A549 (cell line): Measurements from ENCODE around the gene PLA2G2C. TPM values are rescaled to one million over a fixed set of nuclear protein-coding genes. Genes with fewer than 3 reads are reported as not detected.

Source experiments
- ATAC-seq, 2 experiments: fragments of 200-7000 bp in 1 of 2; fragments of >200 bp in 1 of 2; cut with Nextera tagmentation in 1 of 2; cut with Tn5 transposase in 1 of 2; 3 replicates each; pipeline versions ENCODE4 v1.8.0 to v1.9.1; 2018 to 2020; ENCODE audit warnings: mild to moderate bottlenecking in 1 of 2, moderate library complexity in 1 of 2
- CTCF ChIA-PET: fragments of 300-600 bp; sonication (Branson Sonifier 250); formaldehyde crosslinking; extraction: SDS; loops from one replicate; lab custom pipeline; 2021; ENCODE audit warnings: antibody characterized with exemption, inconsistent platforms; lab: Yijun Ruan, JAX
- POLR2A ChIA-PET: fragments of 350-600 bp; formaldehyde crosslinking; extraction: SDS; loops from one replicate; lab custom pipeline; 2021; ENCODE audit warnings: antibody characterized with exemption, inconsistent platforms; lab: Yijun Ruan, JAX
- DNase-seq, 2 experiments: peaks; one replicate each; pipeline versions ENCODE4 v3.0.0 to v3.0.0-alpha.2; 2011 to 2016; ENCODE audit warnings: low read depth in 1 of 2, low spot score in 1 of 2
- FAIRE-seq: peaks from 2 replicates; lab custom pipeline; 2011; peaks lifted over from hg19 to GRCh38; lab: Jason Lieb, UNC
- H3K27ac ChIP-seq, 2 experiments: fragments of >200 bp; sonication (Bioruptor Twin); formaldehyde crosslinking; 3 replicates each; pipeline ENCODE4 v1.5.1; 2016 to 2017
- H3K4me1 ChIP-seq: fragments of >200 bp; sonication (Bioruptor Twin); formaldehyde crosslinking; 3 replicates; pipeline ENCODE4 v1.6.1; 2016
- H3K4me2 ChIP-seq: fragments of >200 bp; sonication (Bioruptor Twin); formaldehyde crosslinking; 3 replicates; pipeline ENCODE4 v1.6.1; 2016
- H3K4me3 ChIP-seq: fragments of >200 bp; sonication (Bioruptor Twin); formaldehyde crosslinking; 3 replicates; pipeline ENCODE4 v1.5.1; 2016
- H3K9me3 ChIP-seq: fragments of >200 bp; sonication (Bioruptor Twin); formaldehyde crosslinking; 3 replicates; pipeline ENCODE4 v1.6.1; 2016
- BCL3 ChIP-seq: fragments of >200 bp; sonication (Bioruptor Twin); formaldehyde crosslinking; IDR thresholded peaks from 3 replicates; pipeline ENCODE4 v1.6.1; 2016
- BHLHE40 ChIP-seq: IDR thresholded peaks from 2 replicates; pipeline ENCODE4 v1.6.1; 2012; ENCODE audit warnings: low read depth, low read length, inconsistent platforms
- CHD4 ChIP-seq: fragments of 200-600 bp; sonication (generic); IDR thresholded peaks from 2 replicates; pipeline ENCODE4 v1.6.1; 2016; ENCODE audit warnings: antibody characterized with exemption, mild to moderate bottlenecking, borderline replicate concordance
- EHF ChIP-seq: fragments of 250-450 bp; sonication (Bioruptor Pico); IDR thresholded peaks from 2 replicates; pipeline ENCODE4 v1.5.0; 2020; ENCODE audit warnings: mild to moderate bottlenecking
- EHMT2 ChIP-seq: fragments of 200-600 bp; sonication (generic); IDR thresholded peaks from 2 replicates; pipeline ENCODE4 v1.6.1; 2016; ENCODE audit warnings: antibody characterized with exemption, low read depth, mild to moderate bottlenecking, moderate library complexity
- FOSB ChIP-seq: fragments of 250-450 bp; sonication (Bioruptor Pico); IDR thresholded peaks from 2 replicates; pipeline ENCODE4 v1.5.0; 2020; ENCODE audit warnings: mild to moderate bottlenecking, moderate library complexity
- JUNB ChIP-seq: fragments of >200 bp; sonication (Bioruptor Twin); formaldehyde crosslinking; IDR thresholded peaks from 2 replicates; pipeline ENCODE4 v1.6.1; 2016
- MAZ ChIP-seq: fragments of 150-350 bp; IDR thresholded peaks from 2 replicates; pipeline ENCODE4 v1.6.1; 2014; ENCODE audit warnings: antibody characterized with exemption, low read depth, low read length, borderline replicate concordance
- NPAS2 ChIP-seq: fragments of 250-450 bp; sonication (Bioruptor Pico); IDR thresholded peaks from 2 replicates; pipeline ENCODE4 v1.8.0; 2022; ENCODE audit warnings: mild to moderate bottlenecking, moderate library complexity, borderline replicate concordance
- PHF8 ChIP-seq: fragments of 200-600 bp; sonication (generic); IDR thresholded peaks from 2 replicates; pipeline ENCODE4 v1.6.1; 2016; ENCODE audit warnings: low read depth, mild to moderate bottlenecking, antibody characterized with exemption, moderate library complexity, borderline replicate concordance
- SMC3 ChIP-seq: fragments of >200 bp; sonication (Bioruptor Twin); formaldehyde crosslinking; IDR thresholded peaks from 3 replicates; pipeline ENCODE4 v1.6.1; 2018; ENCODE audit warnings: inconsistent platforms
- USF2 ChIP-seq: fragments of 450-650 bp; IDR thresholded peaks from 2 replicates; pipeline ENCODE4 v1.6.1; 2014; ENCODE audit warnings: antibody characterized with exemption
- WGBS: methylation state at CpG from one replicate; pipeline ENCODE4 v1.1.6; 2017; ENCODE audit errors: missing lambda C conversion rate; 5-methylcytosine and 5-hydroxymethylcytosine counted together
- polyA plus RNA-seq, 4 experiments: library from polyadenylated mRNA; depleted of rRNA in 3 of 4; stranded (reverse); fragments of >200 nt; fragmentation: RNase III in 1 of 4; extraction: RNeasy Plus Mini Kit Qiagen cat#74134 plus additional on column Dnase treatment in 1 of 4; gene quantifications; 2 replicates in 3 of 4; 3 replicates in 1 of 4; pipeline ENCODE4 v1.2.3, GENCODE V29; 2011 to 2017
- TF ChIP-seq, protein P1 (sequence below): fragments of 200-600 bp; sonication (generic); IDR thresholded peaks from 2 replicates; pipeline ENCODE4 v1.6.1; 2016; ENCODE audit warnings: antibody characterized with exemption, mild to moderate bottlenecking, moderate library complexity

PLA2G2C gene
- polyA plus RNA-seq, 2 of the 4 experiments (the other 2 are of a cell fraction), result not detected

- H3K4me2 ChIP-seq, result no peak overlapping the region
- POLR2A ChIA-PET, result no interaction called here
- DNase-seq (no peak), FAIRE-seq (no peak), ATAC-seq (no peak)
- no peak overlapping the region for H3K27ac ChIP-seq
- WGBS, result 18% methylated on average over 4 of the region's 4 CpGs
- H3K4me3 ChIP-seq, result no peak overlapping the region
- TF ChIP-seq EHF (CRISPR knock-in tag), result no peak
- TF ChIP-seq, protein P1, sequence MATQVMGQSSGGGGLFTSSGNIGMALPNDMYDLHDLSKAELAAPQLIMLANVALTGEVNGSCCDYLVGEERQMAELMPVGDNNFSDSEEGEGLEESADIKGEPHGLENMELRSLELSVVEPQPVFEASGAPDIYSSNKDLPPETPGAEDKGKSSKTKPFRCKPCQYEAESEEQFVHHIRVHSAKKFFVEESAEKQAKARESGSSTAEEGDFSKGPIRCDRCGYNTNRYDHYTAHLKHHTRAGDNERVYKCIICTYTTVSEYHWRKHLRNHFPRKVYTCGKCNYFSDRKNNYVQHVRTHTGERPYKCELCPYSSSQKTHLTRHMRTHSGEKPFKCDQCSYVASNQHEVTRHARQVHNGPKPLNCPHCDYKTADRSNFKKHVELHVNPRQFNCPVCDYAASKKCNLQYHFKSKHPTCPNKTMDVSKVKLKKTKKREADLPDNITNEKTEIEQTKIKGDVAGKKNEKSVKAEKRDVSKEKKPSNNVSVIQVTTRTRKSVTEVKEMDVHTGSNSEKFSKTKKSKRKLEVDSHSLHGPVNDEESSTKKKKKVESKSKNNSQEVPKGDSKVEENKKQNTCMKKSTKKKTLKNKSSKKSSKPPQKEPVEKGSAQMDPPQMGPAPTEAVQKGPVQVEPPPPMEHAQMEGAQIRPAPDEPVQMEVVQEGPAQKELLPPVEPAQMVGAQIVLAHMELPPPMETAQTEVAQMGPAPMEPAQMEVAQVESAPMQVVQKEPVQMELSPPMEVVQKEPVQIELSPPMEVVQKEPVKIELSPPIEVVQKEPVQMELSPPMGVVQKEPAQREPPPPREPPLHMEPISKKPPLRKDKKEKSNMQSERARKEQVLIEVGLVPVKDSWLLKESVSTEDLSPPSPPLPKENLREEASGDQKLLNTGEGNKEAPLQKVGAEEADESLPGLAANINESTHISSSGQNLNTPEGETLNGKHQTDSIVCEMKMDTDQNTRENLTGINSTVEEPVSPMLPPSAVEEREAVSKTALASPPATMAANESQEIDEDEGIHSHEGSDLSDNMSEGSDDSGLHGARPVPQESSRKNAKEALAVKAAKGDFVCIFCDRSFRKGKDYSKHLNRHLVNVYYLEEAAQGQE, result no peak
- CTCF ChIA-PET, result interaction anchor here (1.0 to 2.1 kb wide), 3 partner anchors 9 to 32 kb away, joined by 3 to 7 read pairs (median 3); no protein-coding TSS in a partner anchor
- peaks cover 3% of the 10 kb centered on the region; the same call in 1 of the 3 replicates for H3K4me1 ChIP-seq
- H3K9me3 ChIP-seq, result no peaks in the 10 kb centered on the region
These were observed 1.6 kb upstream of the PLA2G2C start for GRCh38 chr1:20187813-20188454.

GRCh38 chr1:20187103-20187812, 940 bp upstream of the PLA2G2C start:
- 61% methylated on average over 7 of the region's 7 CpGs for WGBS
- no peak overlapping the region for H3K4me2 ChIP-seq
- no peak overlapping the region for H3K4me3 ChIP-seq
- H3K4me1 ChIP-seq, result 0 out of 3 replicates have a peak, but pooled peaks cover 3% of the 10 kb centered on the region
- H3K9me3 ChIP-seq, result no peaks in the 10 kb centered on the region
- ChIA-PET CTCF (interaction anchor here (0.9 to 2.1 kb wide), 2 partner anchors 8 to 14 kb away, joined by 3 to 7 read pairs; no protein-coding TSS in a partner anchor), POLR2A (no interaction called here)
- ATAC-seq (no peak), FAIRE-seq (no peak), DNase-seq (no peak)
- TF ChIP-seq PHF8, result no peak
- no peak for TF ChIP-seq EHMT2
- TF ChIP-seq BHLHE40, result no peak
- TF ChIP-seq JUNB, result no peak
- TF ChIP-seq CHD4, result no peak
- TF ChIP-seq USF2, result no peak
- TF ChIP-seq SMC3, result no peak
- no peak for TF ChIP-seq EHF (CRISPR knock-in tag)
- no peak for TF ChIP-seq BCL3
- TF ChIP-seq NPAS2, result no peak
- TF ChIP-seq MAZ, result no peak
- no peak for TF ChIP-seq FOSB
- H3K27ac ChIP-seq, result no peak overlapping the region
